ENCODE results near the gene TNFRSF13B.

- TF ChIP-seq POLR2AphosphoS5 (IDR thresholded peaks at IDR 0.05), result no peak
- TF ChIP-seq POLR2A (IDR thresholded peaks at IDR 0.05), result no peak
- TF ChIP-seq, protein P1, sequence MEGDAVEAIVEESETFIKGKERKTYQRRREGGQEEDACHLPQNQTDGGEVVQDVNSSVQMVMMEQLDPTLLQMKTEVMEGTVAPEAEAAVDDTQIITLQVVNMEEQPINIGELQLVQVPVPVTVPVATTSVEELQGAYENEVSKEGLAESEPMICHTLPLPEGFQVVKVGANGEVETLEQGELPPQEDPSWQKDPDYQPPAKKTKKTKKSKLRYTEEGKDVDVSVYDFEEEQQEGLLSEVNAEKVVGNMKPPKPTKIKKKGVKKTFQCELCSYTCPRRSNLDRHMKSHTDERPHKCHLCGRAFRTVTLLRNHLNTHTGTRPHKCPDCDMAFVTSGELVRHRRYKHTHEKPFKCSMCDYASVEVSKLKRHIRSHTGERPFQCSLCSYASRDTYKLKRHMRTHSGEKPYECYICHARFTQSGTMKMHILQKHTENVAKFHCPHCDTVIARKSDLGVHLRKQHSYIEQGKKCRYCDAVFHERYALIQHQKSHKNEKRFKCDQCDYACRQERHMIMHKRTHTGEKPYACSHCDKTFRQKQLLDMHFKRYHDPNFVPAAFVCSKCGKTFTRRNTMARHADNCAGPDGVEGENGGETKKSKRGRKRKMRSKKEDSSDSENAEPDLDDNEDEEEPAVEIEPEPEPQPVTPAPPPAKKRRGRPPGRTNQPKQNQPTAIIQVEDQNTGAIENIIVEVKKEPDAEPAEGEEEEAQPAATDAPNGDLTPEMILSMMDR (IDR thresholded peaks at IDR 0.05), result no peak
Observed at GRCh38 chr17:16941072-16942036, 30.6 kb downstream of the TNFRSF13B start.

Data from stomach (tissue), 4 donors.